Body of pancreas (tissue), 4 donors: ENCODE results near the gene COL15A1.

Experiments
- POLR2A ChIP-seq, 3 donors: fragments of 450-650 bp; IDR thresholded peaks; one replicate each; pipeline ENCODE4 v1.6.1; 2016; ENCODE audit warnings: antibody characterized with exemption in 3 of 3, mild to moderate bottlenecking in 2 of 3
- TF ChIP-seq, protein P1 (sequence below), 7 experiments: fragments of 450-650 bp in 4 of 7; fragments of 200-600 bp in 3 of 7; sonication (generic) in 3 of 7; IDR thresholded peaks; one replicate each; pipeline ENCODE4 v1.5.1; 2016 to 2019; ENCODE audit warnings: antibody characterized with exemption in 7 of 7

DNA sequence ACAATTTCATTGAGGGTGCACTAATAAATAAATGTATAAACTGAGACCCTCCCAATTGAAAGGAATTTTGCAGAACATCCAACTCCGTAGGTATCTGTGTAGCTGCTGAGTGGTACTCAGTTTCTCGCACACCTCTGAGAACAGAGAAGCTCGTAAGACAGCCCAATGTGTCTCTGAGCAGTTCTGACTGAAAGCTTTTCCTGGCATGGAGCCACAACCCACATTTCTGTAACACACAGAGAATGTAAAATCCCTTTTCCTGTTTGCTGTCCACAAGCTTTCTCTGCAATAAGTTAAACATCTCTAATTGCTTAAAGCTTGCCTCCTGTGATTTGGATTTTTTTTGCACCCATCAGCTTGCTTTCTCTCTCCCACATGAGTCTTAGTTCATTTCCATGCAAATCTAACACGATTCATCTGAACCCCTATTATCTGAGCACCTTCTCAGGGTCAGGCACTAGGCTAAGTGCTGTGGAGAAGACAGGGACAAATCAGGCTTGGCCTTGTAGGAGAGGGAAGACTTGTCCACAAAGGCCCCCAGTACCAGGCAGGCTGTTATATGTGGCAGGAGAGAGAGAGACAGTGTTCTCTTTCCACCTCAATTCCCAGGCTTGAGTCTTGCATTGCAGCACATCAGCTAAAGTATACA is 44.2 kb upstream of the COL15A1 start:
- TF ChIP-seq, protein P1, sequence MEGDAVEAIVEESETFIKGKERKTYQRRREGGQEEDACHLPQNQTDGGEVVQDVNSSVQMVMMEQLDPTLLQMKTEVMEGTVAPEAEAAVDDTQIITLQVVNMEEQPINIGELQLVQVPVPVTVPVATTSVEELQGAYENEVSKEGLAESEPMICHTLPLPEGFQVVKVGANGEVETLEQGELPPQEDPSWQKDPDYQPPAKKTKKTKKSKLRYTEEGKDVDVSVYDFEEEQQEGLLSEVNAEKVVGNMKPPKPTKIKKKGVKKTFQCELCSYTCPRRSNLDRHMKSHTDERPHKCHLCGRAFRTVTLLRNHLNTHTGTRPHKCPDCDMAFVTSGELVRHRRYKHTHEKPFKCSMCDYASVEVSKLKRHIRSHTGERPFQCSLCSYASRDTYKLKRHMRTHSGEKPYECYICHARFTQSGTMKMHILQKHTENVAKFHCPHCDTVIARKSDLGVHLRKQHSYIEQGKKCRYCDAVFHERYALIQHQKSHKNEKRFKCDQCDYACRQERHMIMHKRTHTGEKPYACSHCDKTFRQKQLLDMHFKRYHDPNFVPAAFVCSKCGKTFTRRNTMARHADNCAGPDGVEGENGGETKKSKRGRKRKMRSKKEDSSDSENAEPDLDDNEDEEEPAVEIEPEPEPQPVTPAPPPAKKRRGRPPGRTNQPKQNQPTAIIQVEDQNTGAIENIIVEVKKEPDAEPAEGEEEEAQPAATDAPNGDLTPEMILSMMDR (IDR thresholded peaks at IDR 0.05): no peak
- no peak for TF ChIP-seq POLR2A (IDR thresholded peaks at IDR 0.05)
